M059J (cell line): ENCODE measurements around the gene CCDC136. TPM values are rescaled to one million over a fixed set of nuclear protein-coding genes. Genes with fewer than 3 reads are reported as not detected.

Source experiments
- DNase-seq: peaks from one replicate; pipeline ENCODE4 v3.0.0-alpha.2; 2012; ENCODE audit warnings: low read depth
- total RNA-seq: library from RNA; depleted of rRNA; stranded (reverse); fragments of >200 nt; shearing (Covaris generic); gene quantifications from 2 replicates; pipeline ENCODE4 v1.2.3, GENCODE V29; 2014

The CCDC136 gene
- total RNA-seq, 1 experiment from 2014 or later: 5.7 TPM

DNA sequence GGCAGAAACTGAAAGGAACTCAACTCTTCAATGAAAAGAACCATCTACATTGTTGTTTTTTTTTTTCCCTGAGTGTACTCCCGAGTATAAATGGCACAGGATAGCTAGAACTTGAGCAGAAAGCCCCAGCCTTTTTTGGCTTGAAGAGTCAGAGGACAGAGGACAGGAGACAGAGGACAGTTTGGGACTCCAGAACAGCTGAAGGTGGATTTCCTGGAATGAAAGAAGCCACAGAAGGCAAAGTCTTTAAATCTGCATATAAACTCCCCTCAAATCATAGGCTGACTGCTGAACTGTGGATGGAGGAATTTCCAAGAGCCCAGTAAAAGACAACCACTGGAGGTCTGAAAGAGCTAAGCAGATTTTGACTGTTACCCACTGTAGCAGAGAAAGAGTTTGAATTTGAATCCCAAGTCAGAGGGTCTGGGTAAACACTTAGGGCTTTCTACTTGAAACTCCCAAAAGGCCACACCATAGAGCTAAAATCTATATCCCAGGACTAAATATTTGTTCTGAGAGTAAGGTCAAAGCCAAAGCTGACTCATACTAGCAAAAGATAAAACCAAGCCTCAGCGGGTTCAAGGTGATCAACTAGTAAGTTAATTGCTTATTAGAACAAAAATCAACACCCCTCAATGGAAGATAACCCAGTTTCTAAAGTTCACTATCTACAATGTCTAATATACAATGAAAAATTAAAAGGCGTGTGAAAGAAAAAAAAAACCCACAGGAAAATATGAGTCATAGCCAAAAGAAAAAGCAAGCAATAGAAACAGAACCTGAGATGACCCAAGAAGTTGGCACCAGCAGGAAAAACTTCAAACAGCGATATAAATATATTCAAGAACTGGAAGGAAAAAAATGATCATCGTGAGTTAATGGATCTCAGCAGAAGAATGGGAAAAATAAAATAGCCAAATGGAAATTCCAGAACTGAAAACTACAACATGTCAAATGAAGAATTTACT, 14.3 kb upstream of the CCDC136 start:
- DNase-seq: peak; percentile 53

DNA sequence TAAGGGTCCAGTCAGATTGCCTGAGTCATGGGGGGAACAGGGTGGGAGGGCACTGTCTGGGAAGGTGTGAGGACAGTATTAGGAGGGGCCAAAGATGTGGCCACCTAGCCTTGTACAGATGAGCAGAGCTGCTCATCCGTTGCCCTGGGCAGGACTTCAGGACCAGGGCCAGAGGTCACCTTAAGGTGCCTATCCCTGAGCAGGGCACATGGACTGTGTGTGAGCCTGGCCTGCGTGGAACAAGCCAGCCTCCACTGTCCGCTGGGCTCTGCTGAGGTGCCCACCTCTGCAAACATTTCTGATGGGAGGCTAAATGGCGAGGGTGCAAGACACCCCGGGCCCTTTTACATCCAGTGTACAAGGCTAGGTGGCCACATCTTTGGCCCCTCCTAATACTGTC, 12.8 kb upstream of the CCDC136 start:
- DNase-seq: no peak

- DNase-seq: no peak
Observed at GRCh38 chr7:128781126-128781525, 10.6 kb upstream of the CCDC136 start.

GRCh38 chr7:128781851-128782250, 9.9 kb upstream of the CCDC136 start:
- no peak for DNase-seq

GRCh38 chr7:128783143-128783861, 8.5 kb upstream of the CCDC136 start:
- no peak for DNase-seq

DNA sequence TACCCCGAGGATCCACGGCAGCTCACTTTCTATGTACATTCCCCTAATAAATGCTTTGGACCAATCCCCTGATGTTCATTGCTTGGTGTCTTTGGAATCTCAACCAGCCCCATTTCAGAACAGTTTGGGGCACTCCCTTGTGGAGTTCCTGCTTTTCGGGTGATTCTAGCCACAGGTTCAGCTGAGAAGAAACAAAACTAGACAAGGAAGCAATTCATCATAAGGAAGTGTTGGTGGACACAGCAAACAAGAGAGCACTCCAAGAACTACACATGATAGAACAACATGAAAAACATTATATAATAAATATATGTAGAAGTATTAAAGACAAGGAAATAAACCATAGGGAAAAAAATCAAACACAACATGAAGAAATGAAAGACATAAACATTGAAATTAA, 6.0 kb upstream of the CCDC136 start:
- DNase-seq: no peak

- no peak for DNase-seq
Observed at GRCh38 chr7:128788446-128789412, 3.0 kb upstream of the CCDC136 start.

GRCh38 chr7:128790315-128791041, 1.3 kb upstream of the CCDC136 start:
- DNase-seq: no peak

DNA sequence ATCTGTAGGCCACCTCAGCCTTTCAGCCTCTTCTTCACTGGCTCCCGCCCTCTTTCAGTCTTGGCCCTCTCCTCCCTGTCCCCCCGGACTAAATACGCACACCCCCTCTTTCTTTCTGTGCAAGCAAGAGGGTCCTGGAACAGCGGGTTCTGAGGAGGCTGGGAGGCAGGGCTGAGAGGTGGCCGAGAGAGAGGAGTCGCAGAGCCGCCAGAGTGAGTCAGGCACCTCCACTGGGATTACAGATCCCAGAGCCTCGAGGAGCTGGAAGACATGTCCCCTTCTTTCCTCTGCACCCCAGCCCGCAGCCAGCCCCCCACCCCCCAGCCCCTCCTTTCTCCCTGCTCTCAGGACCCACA, 182 bp downstream of the CCDC136 start:
- DNase-seq: peak; percentile 42

DNA sequence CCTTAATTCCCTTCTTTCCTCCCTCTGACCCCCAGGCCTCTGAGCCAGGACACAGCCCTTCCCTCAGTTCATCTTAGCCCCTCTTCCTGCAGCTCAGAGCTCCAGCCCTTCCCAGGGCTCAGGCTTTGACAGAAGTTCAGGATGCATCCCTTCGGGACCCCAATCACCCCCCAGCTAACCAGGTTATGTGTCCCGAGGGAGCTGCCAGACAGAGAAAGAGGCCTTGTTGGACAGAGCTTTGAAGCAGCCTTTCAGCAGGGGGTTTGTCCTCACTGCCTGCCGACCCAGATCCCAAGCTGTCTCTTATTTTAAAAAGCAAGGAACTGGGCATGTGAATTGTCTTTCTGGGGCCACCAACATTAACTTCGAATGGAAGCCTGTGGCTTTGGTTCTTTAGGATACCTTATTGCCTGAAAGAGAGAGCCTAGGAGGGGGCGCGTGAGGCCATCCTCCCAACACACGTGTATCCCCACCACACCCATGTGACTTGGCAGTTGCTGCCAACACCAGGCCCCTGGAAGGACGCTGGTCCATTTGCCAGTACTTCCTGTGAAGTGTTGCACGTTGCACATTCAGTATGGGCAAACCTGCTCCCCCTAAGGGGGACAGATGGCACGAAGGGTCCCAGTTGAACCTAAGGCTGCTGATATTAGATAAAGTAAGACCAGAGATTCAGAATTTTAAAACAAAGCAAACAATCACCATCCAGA, 858 bp downstream of the CCDC136 start:
- DNase-seq: no peak

GRCh38 chr7:128793181-128793547, 1.4 kb downstream of the CCDC136 start:
- no peak for DNase-seq

DNA sequence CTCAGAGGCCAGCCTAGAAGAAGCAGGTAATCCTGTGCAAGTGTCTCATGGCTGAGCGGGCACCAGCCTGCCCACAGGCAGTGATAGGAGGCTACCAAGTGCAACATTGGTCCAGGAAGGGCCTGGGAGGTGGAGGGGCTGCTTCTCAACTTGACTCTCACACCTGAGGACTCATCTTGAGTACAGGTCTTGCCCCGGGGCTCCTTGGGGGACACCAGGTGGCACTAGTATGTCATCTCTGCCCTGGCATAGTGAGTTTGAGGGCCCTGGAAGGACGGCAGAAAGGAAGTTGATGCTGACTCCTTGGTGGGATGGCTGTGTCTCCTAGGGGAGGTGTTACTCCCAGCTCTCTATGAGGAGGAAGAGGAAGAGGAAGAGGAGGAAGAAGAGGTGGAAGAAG, 2.3 kb downstream of the CCDC136 start:
- peak; percentile 26 for DNase-seq

GRCh38 chr7:128794436-128794835, 2.7 kb downstream of the CCDC136 start:
- no peak for DNase-seq

DNA sequence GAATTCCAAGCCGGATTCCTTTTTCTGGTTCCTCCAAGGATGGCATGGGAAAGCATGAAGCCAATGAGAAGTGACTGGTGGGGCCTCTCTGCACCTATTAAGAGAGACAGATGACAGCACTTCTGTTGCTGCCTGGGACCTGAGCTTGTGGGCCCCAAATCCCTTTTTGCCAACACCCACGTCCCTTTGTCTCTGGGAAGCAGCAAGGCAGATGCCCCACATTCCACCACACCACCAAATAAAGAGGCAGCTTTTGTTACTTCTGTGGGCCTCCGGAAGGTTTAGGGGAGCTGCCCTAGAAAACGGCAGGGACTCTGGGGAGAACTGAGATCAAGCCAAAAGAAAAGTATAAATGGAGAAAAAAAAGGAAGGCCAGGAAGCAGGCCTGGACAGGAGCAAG, 3.4 kb downstream of the CCDC136 start:
- no peak for DNase-seq

- DNase-seq: peak; percentile 24
Observed at GRCh38 chr7:128796327-128796726, 4.6 kb downstream of the CCDC136 start.

DNA sequence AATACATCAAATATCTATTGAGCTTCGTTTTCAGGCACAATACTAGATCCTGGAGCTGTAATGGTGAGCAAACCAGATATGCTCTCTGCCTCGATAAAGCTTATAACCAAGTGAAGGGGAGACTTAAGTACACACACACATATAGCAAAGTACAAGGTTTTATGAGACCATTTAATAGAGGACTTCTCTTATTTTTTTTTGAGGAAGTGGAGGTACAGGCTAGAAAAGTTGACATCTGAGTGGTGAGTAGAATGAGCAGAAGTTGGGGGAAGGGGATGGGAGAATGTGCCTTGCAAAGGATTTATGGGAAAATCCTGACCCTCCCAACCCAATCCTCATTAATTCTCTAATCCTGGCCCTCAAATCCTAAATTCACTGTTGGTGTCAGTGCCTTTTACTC, 7.7 kb downstream of the CCDC136 start:
- DNase-seq: no peak

GRCh38 chr7:128800567-128800966, 8.8 kb downstream of the CCDC136 start:
- DNase-seq: no peak

GRCh38 chr7:128801003-128801402, 9.2 kb downstream of the CCDC136 start:
- no peak for DNase-seq

- no peak for DNase-seq
Observed at GRCh38 chr7:128801667-128802418, 10.1 kb downstream of the CCDC136 start.

DNA sequence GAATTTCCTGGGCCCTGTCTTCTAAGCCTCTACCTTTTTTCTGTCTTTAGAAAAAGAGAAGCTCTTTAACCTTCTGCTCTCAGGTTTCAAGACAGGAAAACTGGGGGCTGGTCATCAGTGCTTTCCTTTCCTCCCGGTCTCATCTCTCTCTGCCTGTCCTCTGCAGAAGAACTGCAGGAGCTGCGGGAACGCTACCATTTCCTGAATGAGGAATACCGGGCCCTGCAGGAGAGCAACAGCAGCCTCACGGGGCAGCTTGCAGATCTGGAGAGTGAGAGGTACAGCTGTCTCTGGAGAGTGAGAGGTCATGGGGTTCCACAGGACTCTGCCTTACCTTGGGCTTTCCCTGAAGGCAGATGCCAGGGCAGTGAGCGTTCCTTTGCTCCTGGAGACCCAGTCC, 12.7 kb downstream of the CCDC136 start:
- no peak for DNase-seq
